ENCODE measurements around the gene SLC17A9. TPM values are rescaled to one million over a fixed set of nuclear protein-coding genes. Genes with fewer than 3 reads are reported as not detected.

Gene SLC17A9
- total and polyA plus RNA-seq, 4 donors, result 5.3 to 54.5 (median 18.2) TPM

DNA sequence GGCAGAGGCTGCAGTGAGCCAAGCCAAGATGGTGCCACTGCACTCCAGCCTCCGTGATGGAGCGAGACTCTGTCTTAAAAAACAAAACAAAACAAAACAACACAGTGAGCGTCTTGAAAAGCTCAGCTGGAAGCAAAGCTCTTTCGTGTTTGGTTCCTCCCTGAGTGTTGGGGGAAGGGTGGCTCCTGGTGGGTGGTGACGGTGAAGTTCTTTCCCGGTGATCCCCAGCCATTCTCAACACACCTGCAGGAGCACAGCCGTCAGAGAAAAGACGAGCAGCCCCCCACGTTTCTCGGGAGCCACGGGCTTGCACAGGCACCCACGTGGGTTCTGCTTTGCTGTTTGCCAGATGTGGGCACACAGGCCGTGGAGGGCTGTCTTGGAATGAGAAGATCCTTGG lies 51.0 kb downstream of the SLC17A9 start:
- ATAC-seq (ENCODE audit: low FRiP score) (no peak), DNase-seq (no peak)
- intact Hi-C loops (cut with DNase I), result loop anchor here in 1 of 2 donors (10.0 kb wide), 1 partner anchor 339 kb away; no protein-coding TSS in a partner anchor
- Histone ChIP-seq H3K4me3 (ENCODE audit: low read length in 2 of 2) (no peak overlapping the region), H3K4me1 (ENCODE audit: control insufficient read depth in 1 of 2, insufficient read depth in 2 of 2, low read length in 2 of 2) (no peaks in the 10 kb centered on the region), H3K27ac (ENCODE audit: low read depth in 1 of 2, low read length in 2 of 2) (no peak overlapping the region), H3K9me3 (ENCODE audit: control insufficient read depth, low read length) (peaks cover 2% of the 10 kb centered on the region), H3K36me3 (ENCODE audit: control insufficient read depth in 1 of 2, insufficient read depth in 2 of 2, low read length in 1 of 2) (no peaks in the 10 kb centered on the region), H3K27me3 (ENCODE audit: control insufficient read depth in 1 of 2, insufficient read depth in 2 of 2, low read length in 1 of 2) (no peaks in the 10 kb centered on the region)
- WGBS, 2 donors, result 18 to 21% methylated on average over 13 of the region's 13 CpGs

DNA sequence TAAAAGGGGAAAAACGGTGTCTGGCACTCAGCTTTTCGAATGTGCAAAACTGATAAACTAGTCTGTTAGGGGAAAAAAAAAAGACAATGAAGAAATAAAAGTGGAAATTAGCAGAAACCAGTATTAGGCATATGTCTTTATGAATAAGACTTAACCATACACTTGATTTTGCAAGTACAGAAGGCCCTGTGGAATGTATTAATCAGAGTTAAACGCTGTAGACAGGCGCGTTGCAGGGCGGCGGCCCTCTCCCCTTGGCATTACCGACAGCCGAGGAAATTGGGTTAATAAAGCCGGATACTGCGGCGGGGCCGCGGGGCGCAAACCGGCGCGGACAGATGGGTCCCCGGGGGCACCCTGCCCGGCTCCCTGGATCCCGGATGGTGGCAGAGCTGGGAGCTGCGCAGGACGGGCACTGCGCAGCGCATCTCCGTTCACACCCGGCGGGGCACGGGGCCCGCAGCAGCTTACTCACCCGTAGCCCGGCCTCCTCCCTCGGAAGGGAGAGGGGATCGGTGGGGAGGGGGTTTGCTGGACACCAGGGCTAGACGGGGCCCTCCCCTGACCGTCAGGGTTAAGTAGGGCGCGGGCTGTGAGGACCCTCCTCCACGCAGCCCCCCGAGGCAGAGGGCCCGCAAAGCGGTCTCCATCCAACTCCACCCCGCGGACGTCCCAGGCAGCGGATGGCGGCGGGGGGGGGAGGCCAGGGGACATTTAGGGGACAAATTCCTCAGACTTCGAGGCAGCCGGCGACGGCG lies 52.3 kb downstream of the SLC17A9 start:
- WGBS, 2 donors, result 4 to 5% methylated on average over 50 to 53 of the region's 53 CpGs
- H3K27me3 ChIP-seq (ENCODE audit: control insufficient read depth in 1 of 2, insufficient read depth in 2 of 2, low read length in 1 of 2), result no peaks in the 10 kb centered on the region
- intact Hi-C loops (cut with DNase I), result loop anchor here (5.0 to 10.0 kb wide), 2 partner anchors 132 to 340 kb away; no protein-coding TSS in a partner anchor
- ATAC-seq (ENCODE audit: low FRiP score) (no peak), DNase-seq (no peak)
- no peak overlapping the region for H3K4me3 ChIP-seq (ENCODE audit: low read length in 2 of 2)
- no peaks in the 10 kb centered on the region for H3K9me3 ChIP-seq (ENCODE audit: control insufficient read depth, low read length)
- H3K4me1 ChIP-seq (ENCODE audit: control insufficient read depth in 1 of 2, insufficient read depth in 2 of 2, low read length in 2 of 2), result no peaks in the 10 kb centered on the region
- H3K36me3 ChIP-seq (ENCODE audit: control insufficient read depth in 1 of 2, insufficient read depth in 2 of 2, low read length in 1 of 2), result no peaks in the 10 kb centered on the region
- H3K27ac ChIP-seq (ENCODE audit: low read depth in 1 of 2, low read length in 2 of 2), result no peak overlapping the region

DNA sequence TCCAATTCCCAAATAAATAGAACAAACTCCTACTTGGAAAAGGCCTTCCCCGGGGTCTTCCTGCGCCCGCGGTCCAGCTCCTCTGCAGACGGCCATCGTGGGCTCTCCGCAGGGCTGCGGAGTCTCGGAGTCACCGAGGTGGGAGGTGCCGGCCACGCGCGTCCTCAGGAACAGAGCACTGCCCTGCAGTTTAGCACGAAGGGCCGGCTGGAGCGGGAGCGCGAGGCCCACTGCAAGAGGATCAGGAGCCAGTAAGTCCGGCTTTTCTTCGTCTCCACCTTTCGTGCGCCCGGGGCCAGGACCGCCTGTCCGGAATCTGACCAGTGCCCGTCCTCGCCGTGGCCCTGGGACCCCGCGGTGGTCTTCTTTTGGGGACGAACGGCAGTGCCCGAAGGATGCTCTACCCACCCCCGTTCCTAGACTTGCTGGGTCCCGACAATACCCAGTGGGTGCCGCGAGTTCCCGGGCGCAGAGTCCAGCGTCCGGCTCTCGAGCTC lies 52.9 kb downstream of the SLC17A9 start:
- no peak for ATAC-seq (ENCODE audit: low FRiP score)
- no peaks in the 10 kb centered on the region for H3K9me3 ChIP-seq (ENCODE audit: control insufficient read depth, low read length)
- no peak overlapping the region for H3K4me3 ChIP-seq (ENCODE audit: low read length in 2 of 2)
- WGBS, 2 donors, result 2 to 3% methylated on average over 43 of the region's 43 CpGs
- no peaks in the 10 kb centered on the region for H3K27me3 ChIP-seq (ENCODE audit: control insufficient read depth in 1 of 2, insufficient read depth in 2 of 2, low read length in 1 of 2)
- H3K4me1 ChIP-seq (ENCODE audit: control insufficient read depth in 1 of 2, insufficient read depth in 2 of 2, low read length in 2 of 2), result no peaks in the 10 kb centered on the region
- DNase-seq, result no peak
- H3K36me3 ChIP-seq (ENCODE audit: control insufficient read depth in 1 of 2, insufficient read depth in 2 of 2, low read length in 1 of 2), result no peaks in the 10 kb centered on the region
- intact Hi-C loops (cut with DNase I), result loop anchor here (5.0 to 10.0 kb wide), 2 partner anchors 133 to 341 kb away; no protein-coding TSS in a partner anchor
- H3K27ac ChIP-seq (ENCODE audit: low read depth in 1 of 2, low read length in 2 of 2), result no peak overlapping the region

DNA sequence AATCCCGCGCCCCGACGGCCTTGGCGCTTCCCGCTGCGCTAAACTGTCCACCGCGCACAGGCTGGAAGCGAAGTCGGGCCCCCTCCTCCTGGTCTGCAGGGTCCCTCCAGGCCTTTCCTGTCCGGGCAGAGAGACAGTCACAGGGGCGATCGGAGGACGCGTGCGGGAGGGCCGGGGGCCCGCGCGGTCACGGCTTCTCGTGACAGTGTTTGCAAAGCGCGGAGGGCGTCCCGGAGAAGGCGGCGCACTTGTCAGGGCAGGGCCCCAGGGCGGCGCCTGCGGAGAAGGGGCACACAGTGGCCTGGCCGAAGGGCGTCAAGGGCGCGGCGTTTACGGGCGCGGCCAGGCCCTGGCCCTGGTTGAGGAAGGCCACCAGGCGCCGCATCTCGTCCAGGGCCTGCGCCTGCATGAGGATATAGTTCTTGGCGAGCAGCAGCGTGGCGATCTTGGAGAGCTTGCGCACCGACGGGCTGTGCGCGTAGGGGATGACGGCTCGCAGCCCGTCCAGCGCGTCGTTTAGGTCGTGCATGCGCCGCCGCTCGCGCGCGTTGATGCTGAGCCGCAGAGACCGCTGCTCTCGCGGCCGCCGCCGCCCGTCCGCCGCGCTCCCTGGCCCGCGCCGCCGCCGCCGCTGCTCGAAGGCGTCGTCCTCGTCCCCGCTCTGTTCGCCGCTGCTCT lies 53.5 kb downstream of the SLC17A9 start:
- intact Hi-C loops (cut with DNase I), result loop anchor here (5.0 to 10.0 kb wide), 2 partner anchors 134 to 341 kb away; no protein-coding TSS in a partner anchor
- ATAC-seq (ENCODE audit: low FRiP score), result no peak
- H3K4me3 ChIP-seq (ENCODE audit: low read length in 2 of 2), result no peak overlapping the region
- H3K36me3 ChIP-seq (ENCODE audit: control insufficient read depth in 1 of 2, insufficient read depth in 2 of 2, low read length in 1 of 2), result no peaks in the 10 kb centered on the region
- H3K9me3 ChIP-seq (ENCODE audit: control insufficient read depth, low read length), result no peaks in the 10 kb centered on the region
- H3K27ac ChIP-seq (ENCODE audit: low read depth in 1 of 2, low read length in 2 of 2), result no peak overlapping the region
- DNase-seq, result no peak
- WGBS, 2 donors, result 2 to 3% methylated on average over 50 to 90 of the region's 90 CpGs
- H3K4me1 ChIP-seq (ENCODE audit: control insufficient read depth in 1 of 2, insufficient read depth in 2 of 2, low read length in 2 of 2), result no peaks in the 10 kb centered on the region
- H3K27me3 ChIP-seq (ENCODE audit: control insufficient read depth in 1 of 2, insufficient read depth in 2 of 2, low read length in 1 of 2), result no peaks in the 10 kb centered on the region

DNA sequence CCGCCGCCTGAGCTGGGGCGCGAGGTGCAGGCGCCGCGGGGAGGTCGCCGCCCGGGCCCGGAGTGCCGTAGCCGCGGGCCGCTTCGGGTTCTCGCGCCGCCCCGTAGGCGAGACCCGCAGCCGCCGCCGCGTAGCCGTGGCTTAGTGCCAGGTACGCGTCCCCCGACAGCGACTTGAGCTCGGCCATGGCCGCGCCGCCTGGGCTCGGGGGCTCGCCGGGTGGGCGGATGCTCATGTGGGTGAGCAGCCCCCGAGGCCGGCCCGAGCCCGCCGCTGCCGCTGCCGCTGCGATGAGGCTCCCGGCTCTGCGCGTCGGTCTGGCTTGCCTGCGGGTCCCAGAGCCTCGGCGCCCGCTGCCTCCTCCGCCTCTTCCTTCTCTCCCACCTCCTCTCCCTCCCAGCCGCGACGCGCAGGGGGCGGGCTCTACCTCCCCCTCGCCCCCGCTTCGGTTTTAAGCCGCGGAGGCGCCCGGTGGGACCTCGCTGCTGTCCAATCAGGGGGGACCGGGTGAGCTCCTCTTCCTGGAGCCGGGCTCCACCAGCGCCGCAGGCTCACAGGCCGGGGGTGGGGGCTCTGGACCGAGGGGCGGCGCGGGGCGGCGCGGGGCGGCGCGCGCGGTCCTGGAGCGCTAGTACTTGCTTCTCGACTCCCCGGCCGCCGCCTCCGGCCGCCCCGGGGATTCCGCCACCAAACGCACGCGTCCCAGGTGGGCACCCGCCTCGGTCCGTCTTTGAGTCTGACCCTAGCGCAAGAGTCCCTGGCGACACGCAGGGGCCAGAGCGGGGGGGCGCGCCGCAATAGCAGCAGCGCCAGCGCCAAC lies 54.2 kb downstream of the SLC17A9 start, which contains the start of gene BHLHE23:
Gene BHLHE23, minus strand, starts transcription at position 425 of the 820 bp plus-strand sequence. Its CDS starts 190 bp downstream, at position 235.
- Histone ChIP-seq H3K36me3 (ENCODE audit: control insufficient read depth in 1 of 2, insufficient read depth in 2 of 2, low read length in 1 of 2) (no peaks in the 10 kb centered on the region), H3K9me3 (ENCODE audit: control insufficient read depth, low read length) (no peaks in the 10 kb centered on the region), H3K27ac (ENCODE audit: low read depth in 1 of 2, low read length in 2 of 2) (no peak within 1 kb of the TSS), H3K4me3 (ENCODE audit: low read length in 2 of 2) (no peak within 1 kb of the TSS), H3K4me1 (ENCODE audit: control insufficient read depth in 1 of 2, insufficient read depth in 2 of 2, low read length in 2 of 2) (no peaks in the 10 kb centered on the region), H3K27me3 (ENCODE audit: control insufficient read depth in 1 of 2, insufficient read depth in 2 of 2, low read length in 1 of 2) (no peaks in the 10 kb centered on the region)
- 1% methylated on average over 64 to 110 of the region's 110 CpGs for WGBS, 2 donors
- intact Hi-C loops (cut with DNase I), result loop anchor here (5.0 to 10.0 kb wide), 2 partner anchors 134 to 342 kb away; no protein-coding TSS in a partner anchor
- no peak for ATAC-seq (ENCODE audit: low FRiP score)
- DNase-seq, result no peak

DNA sequence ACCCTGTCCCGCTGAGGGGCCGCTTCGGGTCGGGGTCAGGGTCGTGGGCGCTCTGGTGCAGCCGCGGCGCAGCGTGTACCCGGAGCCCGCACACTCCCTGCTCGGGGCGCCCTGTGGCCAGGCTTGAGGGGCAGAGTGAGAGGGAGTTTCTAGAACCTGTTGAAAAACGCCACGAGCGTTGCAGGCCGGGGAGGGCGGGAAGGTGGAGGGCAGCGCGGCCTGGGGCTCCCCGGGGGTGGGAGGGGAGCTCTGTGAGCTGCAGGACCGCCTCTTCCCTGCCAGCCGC lies 54.8 kb downstream of the SLC17A9 start:
- Histone ChIP-seq H3K27me3 (ENCODE audit: control insufficient read depth in 1 of 2, insufficient read depth in 2 of 2, low read length in 1 of 2) (no peaks in the 10 kb centered on the region), H3K27ac (ENCODE audit: low read depth in 1 of 2, low read length in 2 of 2) (no peak overlapping the region), H3K36me3 (ENCODE audit: control insufficient read depth in 1 of 2, insufficient read depth in 2 of 2, low read length in 1 of 2) (no peaks in the 10 kb centered on the region), H3K4me1 (ENCODE audit: control insufficient read depth in 1 of 2, insufficient read depth in 2 of 2, low read length in 2 of 2) (no peaks in the 10 kb centered on the region), H3K4me3 (ENCODE audit: low read length in 2 of 2) (no peak overlapping the region), H3K9me3 (ENCODE audit: control insufficient read depth, low read length) (no peaks in the 10 kb centered on the region)
- WGBS, 2 donors, result 2% methylated on average over 23 to 24 of the region's 24 CpGs
- ATAC-seq (ENCODE audit: low FRiP score) (no peak), DNase-seq (no peak)
- intact Hi-C loops (cut with DNase I), result loop anchor here (5.0 to 10.0 kb wide), 2 partner anchors 135 to 343 kb away; no protein-coding TSS in a partner anchor

DNA sequence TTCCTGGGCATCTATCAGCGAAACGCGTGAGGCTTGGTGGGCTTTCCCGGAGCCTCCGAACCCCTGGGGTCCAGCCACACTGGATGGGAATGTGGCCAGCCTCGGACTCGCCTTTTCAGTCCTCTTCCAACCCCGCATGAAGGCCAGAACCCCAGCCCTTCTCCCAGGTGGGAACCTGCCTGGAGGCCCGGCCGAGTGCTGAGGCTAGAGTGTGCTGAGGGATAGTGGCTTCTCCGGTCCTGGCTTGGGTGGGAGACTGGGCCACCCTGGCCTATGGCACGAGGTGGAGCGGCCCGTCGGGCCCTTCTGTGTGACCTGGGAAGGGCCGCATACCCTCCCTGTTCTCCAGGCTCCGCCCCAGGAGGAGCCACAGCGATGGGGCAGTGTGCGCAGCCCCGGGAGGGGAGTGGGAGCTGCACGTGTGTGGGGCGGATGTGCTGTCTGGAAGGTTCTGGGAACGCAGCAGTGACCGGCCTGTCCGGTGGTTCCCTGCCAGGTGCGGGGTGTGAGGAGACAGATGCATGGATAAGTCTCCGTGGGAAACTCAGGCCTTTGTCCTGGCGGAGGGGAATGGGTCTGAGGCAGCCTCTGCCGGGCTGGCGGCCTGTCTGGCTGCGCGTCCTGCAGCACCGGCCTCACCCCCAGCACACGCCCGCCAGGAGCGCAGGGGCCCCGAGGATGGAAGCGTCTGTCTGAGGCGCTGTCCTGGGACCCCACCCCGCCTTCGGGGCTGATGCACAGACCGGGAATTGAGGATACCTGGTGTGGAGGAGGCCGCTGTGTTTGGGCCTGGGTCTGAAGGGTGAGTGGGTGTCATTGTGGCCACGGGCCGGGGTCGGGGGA lies 55.4 kb downstream of the SLC17A9 start:
- Histone ChIP-seq H3K4me1 (ENCODE audit: control insufficient read depth in 1 of 2, insufficient read depth in 2 of 2, low read length in 2 of 2) (no peaks in the 10 kb centered on the region), H3K27me3 (ENCODE audit: control insufficient read depth in 1 of 2, insufficient read depth in 2 of 2, low read length in 1 of 2) (no peaks in the 10 kb centered on the region), H3K9me3 (ENCODE audit: control insufficient read depth, low read length) (peaks cover 2% of the 10 kb centered on the region), H3K27ac (ENCODE audit: low read depth in 1 of 2, low read length in 2 of 2) (no peak overlapping the region), H3K4me3 (ENCODE audit: low read length in 2 of 2) (no peak overlapping the region), H3K36me3 (ENCODE audit: control insufficient read depth in 1 of 2, insufficient read depth in 2 of 2, low read length in 1 of 2) (no peaks in the 10 kb centered on the region)
- DNase-seq, result no peak
- ATAC-seq (ENCODE audit: low FRiP score), result no peak
- intact Hi-C loops (cut with DNase I), result loop anchor here (2.0 to 10.0 kb wide), 4 partner anchors 109 to 343 kb away; no protein-coding TSS in a partner anchor
- WGBS, 2 donors, result 12% methylated on average over 39 to 46 of the region's 46 CpGs

All from aorta (tissue), 5 donors.